GM23338 (cell line): ENCODE results near the gene FAM171A1. TPM values are rescaled to one million over a fixed set of nuclear protein-coding genes. Genes with fewer than 3 reads are reported as not detected.

ENCODE experiments used
- ATAC-seq: fragments of 200-7000 bp; cut with Tn5 transposase; 3 replicates; pipeline ENCODE4 v1.9.1; 2020
- DNase-seq: peaks from one replicate; pipeline ENCODE4 v3.0.0-alpha.2; 2015; ENCODE audit warnings: low spot score
- H2AFZ ChIP-seq: fragments of 200-600 bp; sonication (generic); 2 replicates; pipeline ENCODE4 v1.8.0; 2016; ENCODE audit warnings: antibody characterized with exemption, mild to moderate bottlenecking, moderate library complexity
- H3F3A ChIP-seq: fragments of 200-600 bp; sonication (generic); replicated peaks from 2 replicates; pipeline ENCODE4 v1.8.0; 2017; ENCODE audit warnings: antibody characterized with exemption, mixed run types, low read depth
- H3K27ac ChIP-seq: fragments of 200-600 bp; sonication (generic); 2 replicates; pipeline ENCODE4 v1.6.1; 2016; ENCODE audit warnings: low read depth
- H3K27me3 ChIP-seq: fragments of 200-600 bp; sonication (generic); 2 replicates; pipeline ENCODE4 v1.8.0; 2016; ENCODE audit warnings: mild to moderate bottlenecking, mixed run types, moderate library complexity; ENCODE audit not compliant: insufficient read depth
- H3K36me3 ChIP-seq: fragments of 200-600 bp; sonication (generic); 2 replicates; pipeline ENCODE4 v1.8.0; 2016; ENCODE audit warnings: mild to moderate bottlenecking; ENCODE audit not compliant: insufficient read depth
- H3K4me1 ChIP-seq: fragments of 200-600 bp; sonication (generic); 2 replicates; pipeline ENCODE4 v1.8.0; 2016; ENCODE audit warnings: mild to moderate bottlenecking, moderate library complexity; ENCODE audit not compliant: insufficient read depth
- H3K4me2 ChIP-seq: fragments of 200-600 bp; sonication (generic); 2 replicates; pipeline ENCODE4 v1.7.1; 2017; ENCODE audit warnings: mixed run types
- H3K4me3 ChIP-seq: fragments of 200-600 bp; sonication (generic); 2 replicates; pipeline ENCODE4 v1.6.1; 2016; ENCODE audit warnings: mixed run types
- H3K79me2 ChIP-seq: fragments of 200-600 bp; sonication (generic); replicated peaks from 2 replicates; pipeline ENCODE4 v1.8.0; 2017; ENCODE audit warnings: mild to moderate bottlenecking; ENCODE audit not compliant: insufficient read depth
- H3K9me2 ChIP-seq: fragments of 200-600 bp; sonication (generic); 2 replicates; pipeline ENCODE4 v1.8.0; 2017; ENCODE audit not compliant: insufficient read depth
- H4K20me1 ChIP-seq: fragments of 200-600 bp; sonication (generic); replicated peaks from 2 replicates; pipeline ENCODE4 v1.8.0; 2017; ENCODE audit warnings: mild to moderate bottlenecking; ENCODE audit not compliant: insufficient read depth
- H3K27ac Mint-ChIP-seq: 2 replicates; pipeline ENCODE4 v1.8.0; 2020; ENCODE audit warnings: inconsistent platforms, mild to moderate bottlenecking, moderate library complexity, mixed read lengths
- H3K27me3 Mint-ChIP-seq: 3 replicates; pipeline ENCODE4 v1.8.0; 2022; ENCODE audit warnings: low read depth, mild to moderate bottlenecking, moderate library complexity, mixed read lengths, inconsistent platforms; ENCODE audit not compliant: insufficient read depth, poor library complexity
- H3K36me3 Mint-ChIP-seq: 3 replicates; pipeline ENCODE4 v1.8.0; 2021; ENCODE audit warnings: low read depth, mild to moderate bottlenecking, inconsistent platforms, moderate library complexity, mixed read lengths
- H3K4me1 Mint-ChIP-seq: 3 replicates; pipeline ENCODE4 v1.8.0; 2020; ENCODE audit warnings: mild to moderate bottlenecking, inconsistent platforms, mixed read lengths
- H3K4me3 Mint-ChIP-seq: 3 replicates; pipeline ENCODE4 v1.8.0; 2021; ENCODE audit warnings: moderate library complexity, mild to moderate bottlenecking, inconsistent platforms, mixed read lengths
- H3K9me3 Mint-ChIP-seq: 3 replicates; pipeline ENCODE4 v1.8.0; 2020; ENCODE audit warnings: moderate library complexity, mild to moderate bottlenecking, inconsistent platforms, mixed read lengths
- CREB1 ChIP-seq: fragments of 250-450 bp; sonication (Bioruptor Pico); IDR thresholded peaks from 2 replicates; pipeline ENCODE4 v1.5.0; 2020; ENCODE audit warnings: low read depth, mild to moderate bottlenecking, moderate library complexity
- ETS1 ChIP-seq: IDR thresholded peaks from 2 replicates; pipeline ENCODE4 v1.6.1; 2016; ENCODE audit warnings: antibody characterized with exemption
- EZH2 ChIP-seq: fragments of 200-600 bp; sonication (generic); IDR thresholded peaks from one replicate; pipeline ENCODE4 v1.8.0; 2017; ENCODE audit warnings: antibody characterized with exemption, mild to moderate bottlenecking, low read depth; ENCODE audit not compliant: unreplicated experiment
- JUNB ChIP-seq: IDR thresholded peaks from one replicate; pipeline ENCODE4 v1.6.1; 2016; ENCODE audit warnings: antibody characterized with exemption; ENCODE audit not compliant: unreplicated experiment
- NANOG ChIP-seq: IDR thresholded peaks from 2 replicates; pipeline ENCODE4 v1.6.1; 2016; ENCODE audit warnings: antibody characterized with exemption, borderline replicate concordance
- REST ChIP-seq: IDR thresholded peaks from one replicate; pipeline ENCODE4 v1.6.1; 2018; ENCODE audit warnings: antibody characterized with exemption; ENCODE audit not compliant: unreplicated experiment
- STAT1 ChIP-seq: IDR thresholded peaks from one replicate; pipeline ENCODE4 v1.6.1; 2016; ENCODE audit warnings: antibody characterized with exemption; ENCODE audit not compliant: unreplicated experiment
- ZNF114 ChIP-seq: fragments of 250-450 bp; sonication (Bioruptor Pico); IDR thresholded peaks from 2 replicates; pipeline ENCODE4 v1.5.0; 2020; ENCODE audit warnings: mild to moderate bottlenecking, moderate library complexity
- polyA plus RNA-seq: library from polyadenylated mRNA; unstranded; fragments of >200 nt; fragmentation: Nextera tagmentation; extraction: Ambion mirVana; gene quantifications from 2 replicates; pipeline ENCODE4 v1.2.1, GENCODE V29; 2016
- total RNA-seq: library from RNA; depleted of rRNA; stranded (reverse); fragments of >200 nt; shearing (Covaris generic); gene quantifications from 2 replicates; pipeline ENCODE4 v1.2.3, GENCODE V29; 2014

The FAM171A1 gene
- total and polyA plus RNA-seq, 2 experiments from 2014 or later: 11.3 to 32.2 TPM

DNA sequence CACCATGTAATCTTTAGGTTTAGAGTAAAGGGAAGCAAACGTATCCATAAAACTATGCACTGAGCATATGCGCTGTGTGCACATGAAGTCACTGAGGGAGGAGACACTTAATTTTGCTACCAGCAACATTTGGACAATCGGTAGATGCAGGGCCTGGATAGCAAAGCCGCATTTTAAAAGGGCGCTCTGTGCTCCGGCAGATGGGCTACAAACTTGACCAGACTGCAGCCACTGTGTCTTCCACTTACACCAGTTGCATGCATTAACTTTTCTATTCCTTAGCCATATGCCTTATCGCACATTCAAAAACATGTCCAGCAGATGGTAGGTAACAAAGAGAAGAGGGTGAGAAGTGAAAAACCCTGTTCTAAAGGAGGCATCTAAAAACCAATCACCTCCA, 18.3 kb downstream of the FAM171A1 start:
- Histone ChIP-seq H3K27ac (no peak overlapping the region), H3K27me3 (no peaks in the 10 kb centered on the region), H3K4me2 (no peak overlapping the region), H3F3A (no peaks in the 10 kb centered on the region), H3K4me3 (no peak overlapping the region), H3K36me3 (no peaks in the 10 kb centered on the region), H4K20me1 (peaks cover 8% of the 10 kb centered on the region), H3K9me2 (no peaks in the 10 kb centered on the region), H3K4me1 (0 out of 2 replicates have a peak, but pooled peaks cover 4% of the 10 kb centered on the region), H2AFZ (no peak overlapping the region), H3K79me2 (peaks cover 79% of the 10 kb centered on the region)
- Mint-ChIP-seq H3K27ac (no peak overlapping the region), H3K4me3 (no peak overlapping the region), H3K36me3 (no peaks in the 10 kb centered on the region), H3K9me3 (no peaks in the 10 kb centered on the region), H3K27me3 (peaks cover 5% of the 10 kb centered on the region), H3K4me1 (peaks cover 16% of the 10 kb centered on the region)
- ATAC-seq (no peak), DNase-seq (no peak)
- TF ChIP-seq NANOG (no peak), EZH2 (no peak), ETS1 (no peak), ZNF114 (CRISPR knock-in tag) (no peak), REST (no peak)

DNA sequence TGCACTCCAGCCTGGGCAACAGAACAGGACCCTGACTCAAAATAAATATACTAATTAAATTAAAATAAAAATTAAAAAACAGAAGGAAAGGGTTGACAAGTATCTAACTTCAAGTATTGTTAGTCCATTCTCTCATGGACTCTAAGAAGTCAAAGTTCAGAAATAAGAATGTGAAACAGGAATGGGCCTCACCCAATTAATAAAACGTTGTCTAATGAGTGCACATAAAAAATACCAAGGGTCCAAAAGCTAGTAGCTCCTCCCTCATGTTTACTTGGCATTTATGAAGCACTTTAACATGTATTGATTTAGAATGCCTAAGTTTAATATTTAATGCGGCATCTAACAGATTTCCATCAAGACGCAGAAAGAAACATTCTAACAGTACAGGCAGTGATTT, 18.9 kb downstream of the FAM171A1 start:
- H3K36me3 Mint-ChIP-seq: no peaks in the 10 kb centered on the region
- Histone ChIP-seq H3K27me3 (no peaks in the 10 kb centered on the region), H3K9me2 (no peaks in the 10 kb centered on the region), H3K4me1 (0 out of 2 replicates have a peak, but pooled peaks cover 4% of the 10 kb centered on the region), H4K20me1 (peaks cover 8% of the 10 kb centered on the region), H3K79me2 (peaks cover 76% of the 10 kb centered on the region), H2AFZ (no peak overlapping the region), H3K4me3 (no peak overlapping the region), H3F3A (no peaks in the 10 kb centered on the region), H3K4me2 (no peak overlapping the region), H3K36me3 (no peaks in the 10 kb centered on the region), H3K27ac (no peak overlapping the region)
- no peaks in the 10 kb centered on the region for H3K9me3 Mint-ChIP-seq
- no peak for ATAC-seq
- no peak for DNase-seq
- peaks cover 16% of the 10 kb centered on the region for H3K4me1 Mint-ChIP-seq
- H3K27ac Mint-ChIP-seq: no peak overlapping the region
- H3K4me3 Mint-ChIP-seq: no peak overlapping the region
- H3K27me3 Mint-ChIP-seq: peaks cover 5% of the 10 kb centered on the region
- TF ChIP-seq EZH2 (no peak), CREB1 (no peak), REST (no peak), ETS1 (no peak), JUNB (no peak), STAT1 (no peak)
